ENCODE data around the gene IL6ST. TPM values are rescaled to one million over a fixed set of nuclear protein-coding genes. Genes with fewer than 3 reads are reported as not detected.
"Not testable (repeated sequence)": the region's sequence is repeated elsewhere in the genome, so short reads cannot be mapped to it uniquely, and the experiment has no call there.

The IL6ST gene
- total and polyA plus RNA-seq, 5 experiments from 2014 or later = 39.5 to 131 (median 64.7) TPM

DNA sequence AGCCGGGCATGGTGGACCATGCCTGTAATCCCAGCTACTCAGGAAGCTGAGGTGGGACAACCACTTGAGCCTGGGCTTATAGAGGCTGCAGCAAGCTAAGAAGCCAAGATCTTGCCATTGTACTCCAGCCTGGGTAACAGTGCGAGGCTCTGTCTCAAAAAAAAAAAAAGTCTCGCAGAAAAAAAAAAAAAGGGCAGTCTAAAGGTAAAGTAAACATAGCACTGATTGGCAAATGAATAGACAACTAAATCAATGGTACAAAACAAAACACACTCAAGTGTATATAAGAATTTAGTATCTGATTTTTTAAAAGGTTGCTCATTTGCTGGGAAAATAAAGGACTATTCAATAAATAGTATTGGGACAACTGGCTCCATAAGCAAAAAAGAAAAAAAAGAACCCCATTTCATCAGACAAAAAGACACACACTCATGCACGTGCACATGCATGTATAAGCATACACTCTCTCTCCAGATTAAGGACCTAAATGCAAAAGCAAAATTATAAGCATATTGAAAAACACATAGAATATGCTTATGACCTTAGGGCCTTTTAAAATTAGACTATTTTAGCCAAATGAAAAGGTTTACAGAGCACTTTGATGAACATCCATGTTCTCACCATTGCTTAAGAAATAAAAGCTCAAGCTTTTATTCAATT, 5.7 kb downstream of the IL6ST start:
- POLR2A ChIA-PET = interaction anchor here (0.5 to 1.9 kb wide), 8 partner anchors 9 to 279 kb away, joined by 3 to 8 read pairs (median 4); no protein-coding TSS in a partner anchor
- Mint-ChIP-seq H3K27me3 (no peaks in the 10 kb centered on the region), H3K4me3 (peak overlapping the region; percentile 36 to 100 (median 96)), H3K4me1 (peaks cover 45 to 87% (median 79%) of the 10 kb centered on the region in 4 donors), H3K27ac (peak overlapping the region in 8 of 10 donors; percentile 30 to 97 (median 61)), H3K9me3 (peaks cover 0 to 9% (median 0%) of the 10 kb centered on the region in 9 donors), H3K36me3 (peaks cover 6 to 56% (median 15%) of the 10 kb centered on the region in 3 donors)
- DNase-seq (no peak), ATAC-seq (no peak)

GRCh38 chr5:55988428-55988827, 6.3 kb downstream of the IL6ST start:
- Mint-ChIP-seq H3K4me1 (peaks cover 47 to 94% (median 80%) of the 10 kb centered on the region in 4 donors), H3K27ac (peak overlapping the region in 9 of 10 donors; percentile 24 to 87 (median 69)), H3K36me3 (peaks cover 0 to 56% (median 15%) of the 10 kb centered on the region in 3 donors), H3K4me3 (peak overlapping the region; percentile 15 to 89 (median 62))
- not testable (repeated sequence) for H3K27me3 Mint-ChIP-seq, ATAC-seq, H3K9me3 Mint-ChIP-seq, DNase-seq
- POLR2A ChIA-PET = interaction anchor here (0.6 to 1.9 kb wide), 6 partner anchors 9 to 117 kb away, joined by 3 to 8 read pairs (median 5); no protein-coding TSS in a partner anchor

DNA sequence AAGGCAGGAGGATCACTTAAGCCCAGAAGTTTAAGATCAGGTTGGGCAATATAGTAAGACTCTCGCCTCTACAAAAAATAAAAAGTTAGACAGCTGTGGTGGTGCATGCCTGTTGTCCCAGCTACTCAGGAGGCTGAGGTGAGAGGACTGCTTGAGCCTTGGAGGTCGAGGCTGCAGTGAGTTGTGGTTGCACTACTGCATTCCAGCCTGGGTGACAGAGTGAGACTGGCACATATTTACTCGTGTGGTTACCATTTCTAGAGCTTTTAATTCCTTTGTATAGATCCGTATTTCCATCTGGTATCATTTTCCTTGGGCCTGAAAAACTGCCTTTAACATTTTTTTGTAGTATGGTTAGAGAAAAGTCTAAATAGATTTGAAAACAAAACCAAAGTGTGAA, 7.8 kb downstream of the IL6ST start:
- H3K9me3 Mint-ChIP-seq = peaks cover 0 to 9% (median 0%) of the 10 kb centered on the region in 9 donors
- H3K4me3 Mint-ChIP-seq = peak overlapping the region in 9 of 10 donors; percentile 2 to 89 (median 44)
- H3K4me1 Mint-ChIP-seq = peaks cover 45 to 98% (median 84%) of the 10 kb centered on the region in 4 donors
- no peak for ATAC-seq
- peaks cover 0 to 67% (median 15%) of the 10 kb centered on the region in 3 donors for H3K36me3 Mint-ChIP-seq
- DNase-seq = no peak
- H3K27ac Mint-ChIP-seq = peak overlapping the region in 8 of 10 donors; percentile 18 to 78 (median 58)
- POLR2A ChIA-PET = no interaction called here
- H3K27me3 Mint-ChIP-seq = no peaks in the 10 kb centered on the region

DNA sequence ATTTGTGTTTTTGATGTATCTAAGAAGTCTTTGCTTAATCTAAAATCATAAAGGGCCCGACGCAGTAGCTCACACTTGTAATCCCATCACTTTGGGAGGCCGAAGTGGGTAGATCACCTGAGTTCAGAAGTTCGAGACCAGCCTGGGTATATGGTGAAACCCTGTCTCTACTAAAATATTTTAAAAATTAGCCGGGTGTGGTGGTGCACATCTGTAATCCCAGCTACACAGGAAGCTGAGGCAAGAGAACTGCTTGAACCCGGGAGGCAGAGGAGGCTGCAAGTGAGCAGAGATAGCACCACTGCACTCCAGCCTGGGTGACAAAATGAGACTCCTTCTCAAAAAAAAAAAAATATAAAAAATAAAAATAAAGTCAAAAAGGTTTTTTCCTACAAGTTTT, 9.6 kb downstream of the IL6ST start:
- peaks cover 0 to 64% (median 4%) of the 10 kb centered on the region in 3 donors for H3K36me3 Mint-ChIP-seq
- peaks cover 32 to 82% (median 73%) of the 10 kb centered on the region in 4 donors for H3K4me1 Mint-ChIP-seq

GRCh38 chr5:55983986-55984385, 10.8 kb downstream of the IL6ST start:
- H3K27me3 Mint-ChIP-seq = no peaks in the 10 kb centered on the region
- POLR2A ChIA-PET = interaction anchor here (0.6 to 2.6 kb wide), 3 partner anchors 10 to 141 kb away, joined by 3 to 12 read pairs (median 7); partner anchors contain the start of gene IL6ST
- H3K4me3 Mint-ChIP-seq = peak overlapping the region in 8 of 10 donors; percentile 42 to 89 (median 55)
- H3K9me3 Mint-ChIP-seq = no peaks in the 10 kb centered on the region
- H3K36me3 Mint-ChIP-seq = peaks cover 2 to 66% (median 4%) of the 10 kb centered on the region in 3 donors
- DNase-seq (no peak), ATAC-seq (no peak)
- peaks cover 27 to 75% (median 72%) of the 10 kb centered on the region in 4 donors for H3K4me1 Mint-ChIP-seq
- H3K27ac Mint-ChIP-seq = peak overlapping the region; percentile 3 to 77 (median 60)

More for the DNA sequence above, 9.6 kb downstream of the IL6ST start:
- POLR2A ChIA-PET = interaction anchor here (0.7 to 2.6 kb wide), 2 partner anchors 9 to 223 kb away, joined by 4 to 12 read pairs; partner anchors contain the start of gene IL6ST
- no peak for ATAC-seq
- no peaks in the 10 kb centered on the region for H3K9me3 Mint-ChIP-seq
- peak overlapping the region; percentile 38 to 89 (median 70) for H3K4me3 Mint-ChIP-seq
- DNase-seq = no peak
- H3K27ac Mint-ChIP-seq = peak overlapping the region in 9 of 10 donors; percentile 17 to 87 (median 56)
- no peaks in the 10 kb centered on the region for H3K27me3 Mint-ChIP-seq

GRCh38 chr5:55982957-55983381, 11.8 kb downstream of the IL6ST start:
- Mint-ChIP-seq H3K27ac (peak overlapping the region; percentile 20 to 87 (median 70)), H3K36me3 (peaks cover 4 to 71% (median 6%) of the 10 kb centered on the region in 3 donors), H3K4me1 (peaks cover 29 to 78% (median 76%) of the 10 kb centered on the region in 4 donors), H3K4me3 (peak overlapping the region; percentile 58 to 89 (median 72)), H3K9me3 (no peaks in the 10 kb centered on the region), H3K27me3 (no peaks in the 10 kb centered on the region)
- ATAC-seq (peak; percentile 59 to 64), DNase-seq (peak in 7 of 10 donors; percentile 16 to 67 (median 43))
- POLR2A ChIA-PET = interaction anchor here (0.6 to 2.2 kb wide), 7 partner anchors 9 to 217 kb away, joined by 3 to 7 read pairs (median 5); partner anchors contain the start of gene IL6ST

DNA sequence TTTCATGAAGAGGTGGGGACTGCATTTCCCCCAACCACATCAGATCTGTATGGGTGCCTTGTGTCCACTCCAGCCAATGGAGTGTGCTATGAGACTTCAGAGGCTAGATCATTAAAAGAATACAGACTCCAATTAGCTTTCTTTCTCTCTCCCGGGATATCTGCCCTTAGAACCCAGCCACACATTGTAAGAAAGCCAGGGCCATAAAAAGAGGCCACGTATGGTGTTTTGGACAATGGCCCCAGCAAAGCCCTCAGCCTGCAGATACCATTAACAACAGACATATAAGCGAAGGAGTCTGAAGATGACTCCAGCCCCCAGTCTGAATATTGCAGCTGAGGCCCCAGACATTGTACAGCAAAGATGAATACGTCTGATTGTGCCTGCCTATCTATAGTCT, 21.5 kb downstream of the IL6ST start:
- DNase-seq (no peak), ATAC-seq (no peak)
- H3K9me3 Mint-ChIP-seq = no peaks in the 10 kb centered on the region
- H3K36me3 Mint-ChIP-seq = peaks cover 4 to 91% (median 11%) of the 10 kb centered on the region in 3 donors
- POLR2A ChIA-PET = no interaction called here
- H3K27ac Mint-ChIP-seq = peak overlapping the region in 7 of 10 donors; percentile 21 to 83 (median 62)
- no peaks in the 10 kb centered on the region for H3K27me3 Mint-ChIP-seq
- peak overlapping the region in 3 of 10 donors; percentile 26 to 48 (median 39) for H3K4me3 Mint-ChIP-seq
- H3K4me1 Mint-ChIP-seq = peaks cover 35 to 79% (median 61%) of the 10 kb centered on the region in 4 donors

DNA sequence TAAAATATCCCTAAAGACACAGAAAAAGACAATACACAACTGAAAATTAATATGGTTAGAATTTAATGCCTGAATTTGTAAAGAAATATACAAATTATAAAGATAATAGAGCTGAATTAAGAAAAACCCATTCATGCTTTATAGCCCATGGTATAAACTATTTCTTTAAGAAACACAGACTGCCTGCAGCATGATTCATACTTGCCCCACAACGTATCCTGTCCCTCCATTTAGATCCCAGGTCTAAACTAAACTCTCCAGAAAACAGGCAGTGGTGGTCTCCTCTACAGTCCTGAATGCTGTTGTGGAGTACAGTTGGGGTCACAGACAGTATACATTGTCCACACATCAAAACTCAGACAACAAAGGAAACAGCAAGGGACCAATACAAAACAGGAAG, 24.8 kb downstream of the IL6ST start:
- no peaks in the 10 kb centered on the region for H3K27me3 Mint-ChIP-seq
- H3K4me1 Mint-ChIP-seq = peaks cover 28 to 72% (median 51%) of the 10 kb centered on the region in 4 donors
- H3K27ac Mint-ChIP-seq = peak overlapping the region in 8 of 10 donors; percentile 37 to 81 (median 68)
- POLR2A ChIA-PET = interaction anchor here (1.0 kb wide), 1 partner anchor 884 kb away, joined by 3 read pairs; no protein-coding TSS in a partner anchor
- H3K9me3 Mint-ChIP-seq = no peaks in the 10 kb centered on the region
- no peak for ATAC-seq
- no peak for DNase-seq
- peaks cover 9 to 95% (median 18%) of the 10 kb centered on the region in 3 donors for H3K36me3 Mint-ChIP-seq
- H3K4me3 Mint-ChIP-seq = peak overlapping the region in 7 of 10 donors; percentile 0 to 71 (median 57)

DNA sequence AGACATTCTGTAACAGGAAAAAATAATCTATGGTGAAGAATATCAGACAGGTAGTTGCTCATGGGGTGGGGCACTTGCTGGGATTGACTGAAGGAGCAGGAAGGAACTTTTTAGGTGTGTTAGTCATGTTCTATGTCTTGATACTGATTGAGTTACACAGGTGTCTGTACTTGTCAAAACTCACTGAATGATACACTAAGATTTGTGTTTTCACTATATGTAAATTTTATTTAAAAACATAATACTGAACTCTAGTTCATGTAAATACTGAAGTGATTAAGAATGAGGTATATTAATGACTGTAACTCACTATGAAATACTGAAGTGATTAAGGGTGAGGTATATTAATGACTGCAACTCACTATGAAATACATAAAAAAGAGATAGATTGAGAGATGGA, 28.5 kb downstream of the IL6ST start:
- DNase-seq (no peak), ATAC-seq (no peak)
- Mint-ChIP-seq H3K27ac (peak overlapping the region in 8 of 10 donors; percentile 15 to 64 (median 44)), H3K27me3 (no peaks in the 10 kb centered on the region), H3K4me3 (peak overlapping the region in 1 of 10 donors; percentile 2), H3K9me3 (no peaks in the 10 kb centered on the region), H3K36me3 (peaks cover 9 to 87% (median 14%) of the 10 kb centered on the region in 3 donors), H3K4me1 (peaks cover 20 to 52% (median 44%) of the 10 kb centered on the region in 4 donors)
- POLR2A ChIA-PET = no interaction called here

GRCh38 chr5:55965525-55965924, 29.2 kb downstream of the IL6ST start:
- no peak overlapping the region for H3K4me3 Mint-ChIP-seq
- ATAC-seq (no peak), DNase-seq (no peak)
- H3K27ac Mint-ChIP-seq = peak overlapping the region in 6 of 10 donors; percentile 38 to 75 (median 59)
- POLR2A ChIA-PET = interaction anchor here (0.7 kb wide), 1 partner anchor 76 kb away, joined by 8 read pairs; no protein-coding TSS in a partner anchor
- H3K27me3 Mint-ChIP-seq = no peaks in the 10 kb centered on the region
- H3K4me1 Mint-ChIP-seq = peaks cover 21 to 52% (median 37%) of the 10 kb centered on the region in 4 donors
- peaks cover 9 to 87% (median 20%) of the 10 kb centered on the region in 3 donors for H3K36me3 Mint-ChIP-seq
- H3K9me3 Mint-ChIP-seq = no peaks in the 10 kb centered on the region

- H3K27ac Mint-ChIP-seq = peak overlapping the region in 5 of 10 donors; percentile 8 to 83 (median 33)
- peaks cover 13 to 40% (median 22%) of the 10 kb centered on the region in 4 donors for H3K4me1 Mint-ChIP-seq
- DNase-seq (no peak), ATAC-seq (no peak)
- POLR2A ChIA-PET = interaction anchor here (0.6 kb wide), 1 partner anchor 28 kb away, joined by 3 read pairs; no protein-coding TSS in a partner anchor
- H3K27me3 Mint-ChIP-seq = no peaks in the 10 kb centered on the region
- no peak overlapping the region for H3K4me3 Mint-ChIP-seq
- H3K9me3 Mint-ChIP-seq = no peaks in the 10 kb centered on the region
- H3K36me3 Mint-ChIP-seq = peaks cover 5 to 85% (median 12%) of the 10 kb centered on the region in 3 donors
Measured at GRCh38 chr5:55960779-55961178, 34.0 kb downstream of the IL6ST start.

DNA sequence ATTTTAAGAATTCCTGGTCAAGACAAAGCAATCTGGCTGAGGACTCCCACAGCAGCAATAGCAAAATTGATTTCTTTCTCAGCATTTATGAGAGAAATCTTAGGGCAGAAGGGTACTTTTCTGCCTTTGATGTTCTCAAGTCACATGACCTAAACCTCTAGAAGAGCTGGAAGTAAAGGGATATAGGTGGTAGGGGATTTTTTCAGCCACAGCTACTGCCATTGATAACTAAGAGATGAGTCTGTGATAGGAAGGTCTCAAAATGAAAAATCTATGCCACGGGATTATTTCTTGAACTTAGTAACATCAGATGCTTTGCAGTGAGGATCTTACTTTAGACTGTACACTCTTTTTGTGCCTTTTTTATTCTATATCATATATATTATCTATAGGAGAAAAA, 35.6 kb downstream of the IL6ST start:
- Mint-ChIP-seq H3K36me3 (peaks cover 5 to 87% (median 11%) of the 10 kb centered on the region in 3 donors), H3K27me3 (no peaks in the 10 kb centered on the region), H3K27ac (peak overlapping the region in 7 of 10 donors; percentile 16 to 78 (median 53)), H3K9me3 (no peaks in the 10 kb centered on the region), H3K4me3 (no peak overlapping the region), H3K4me1 (peaks cover 7 to 35% (median 16%) of the 10 kb centered on the region in 4 donors)
- peak in 1 of 2 donors; percentile 85 for ATAC-seq
- no peak for DNase-seq
- POLR2A ChIA-PET = no interaction called here

All from naive thymus-derived CD8-positive, alpha-beta T cell (primary cell).